ENCODE data around the gene FGB.

GRCh38 chr4:154583677-154584076 is 20.9 kb downstream of the FGB start:
- TF ChIP-seq POLR2A (IDR thresholded peaks at IDR 0.05; ENCODE audit: low read depth, low read length) (no peak), POLR2AphosphoS5 (IDR thresholded peaks at IDR 0.05; ENCODE audit: low read depth, low read length) (no peak)
